Gastrocnemius medialis (tissue), 4 donors: Measurements from ENCODE around the gene RPS26.
"Not testable (repeated sequence)": the region's sequence is repeated elsewhere in the genome, so short reads cannot be mapped to it uniquely, and the experiment has no call there.

Source experiments
- CTCF ChIP-seq, 5 experiments: fragments of 450-650 bp in 3 of 5; fragments of 200-600 bp in 2 of 5; sonication (generic) in 2 of 5; IDR thresholded peaks in 4 of 5; conservative IDR thresholded peaks in 1 of 5; 1 replicate in 4 of 5; 2 replicates in 1 of 5; pipeline ENCODE4 v1.5.1; 2016 to 2019; ENCODE audit warnings: antibody characterized with exemption in 5 of 5, mild to moderate bottlenecking in 3 of 5, moderate library complexity in 3 of 5
- POLR2A ChIP-seq, 2 donors: fragments of 450-650 bp; IDR thresholded peaks; one replicate each; pipeline ENCODE4 v1.6.1; 2017; ENCODE audit warnings: antibody characterized with exemption in 2 of 2, mild to moderate bottlenecking in 2 of 2, moderate library complexity in 2 of 2

GRCh38 chr12:55999999-56000540 is 41.6 kb upstream of the RPS26 start:
- TF ChIP-seq CTCF (IDR thresholded peaks at IDR 0.05 in 4 of 5, conservative IDR thresholded peaks at IDR 0.05 in 1 of 5); POLR2A (IDR thresholded peaks at IDR 0.05): not testable (repeated sequence)
